Chondrocyte (in vitro differentiated cells): ENCODE data around the gene GNAI3. TPM values are rescaled to one million over a fixed set of nuclear protein-coding genes. Genes with fewer than 3 reads are reported as not detected.

Source experiments
- DNase-seq: peaks from one replicate; pipeline ENCODE4 v3.0.0; 2021; ENCODE audit warnings: mixed read lengths, low spot score
- H3K27ac Mint-ChIP-seq: one replicate; pipeline ENCODE4 v1.8.0; 2021; ENCODE audit warnings: mild to moderate bottlenecking, moderate library complexity, mixed read lengths; ENCODE audit not compliant: unreplicated experiment
- H3K27me3 Mint-ChIP-seq: 2 replicates; pipeline ENCODE4 v1.8.0; 2021; ENCODE audit warnings: low read depth, mixed read lengths
- H3K36me3 Mint-ChIP-seq: 2 replicates; pipeline ENCODE4 v1.8.0; 2021; ENCODE audit warnings: low read depth, mixed read lengths
- H3K4me1 Mint-ChIP-seq: 2 replicates; pipeline ENCODE4 v1.8.0; 2021; ENCODE audit warnings: low read depth, mild to moderate bottlenecking, mixed read lengths
- H3K4me3 Mint-ChIP-seq: one replicate; pipeline ENCODE4 v1.8.0; 2021; ENCODE audit warnings: mild to moderate bottlenecking, moderate library complexity, mixed read lengths; ENCODE audit not compliant: unreplicated experiment
- H3K9me3 Mint-ChIP-seq: 2 replicates; pipeline ENCODE4 v1.8.0; 2021; ENCODE audit warnings: low read depth, mixed read lengths
- total RNA-seq: library from RNA; stranded (reverse); gene quantifications from 3 replicates; pipeline ENCODE4 v1.2.1, GENCODE V29; 2021
- TF ChIP-seq, protein P1 (sequence below): fragments of 200-600 bp; sonication (generic); IDR thresholded peaks from 2 replicates; pipeline ENCODE4 v1.5.0; 2021; ENCODE audit warnings: antibody characterized with exemption, mild to moderate bottlenecking, moderate library complexity

GNAI3 gene
- total RNA-seq, 1 donor from 2014 or later: 10.7 TPM

DNA sequence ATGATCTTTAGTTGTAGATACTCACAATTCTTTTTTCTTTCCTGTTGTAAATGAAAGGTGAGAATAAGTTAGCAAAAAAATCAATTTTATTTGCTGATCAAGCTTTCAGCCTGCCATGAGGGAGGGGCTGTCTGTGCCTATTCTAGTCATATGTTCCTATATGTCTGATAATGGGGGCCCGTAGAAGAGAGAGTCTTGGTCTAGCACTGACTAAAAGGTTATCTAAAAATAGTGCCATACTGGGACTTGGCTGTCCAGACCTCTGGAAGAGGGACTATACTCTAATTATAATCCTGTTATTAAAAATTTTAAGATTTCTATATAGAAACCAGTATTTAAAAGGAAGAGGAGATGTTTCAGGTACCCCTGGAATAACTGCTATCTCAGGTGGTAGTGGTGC lies 18.6 kb downstream of the GNAI3 start:
- H3K4me1 Mint-ChIP-seq: peaks cover 39% of the 10 kb centered on the region
- no peak overlapping the region for H3K27ac Mint-ChIP-seq
- no peaks in the 10 kb centered on the region for H3K9me3 Mint-ChIP-seq
- TF ChIP-seq, protein P1, sequence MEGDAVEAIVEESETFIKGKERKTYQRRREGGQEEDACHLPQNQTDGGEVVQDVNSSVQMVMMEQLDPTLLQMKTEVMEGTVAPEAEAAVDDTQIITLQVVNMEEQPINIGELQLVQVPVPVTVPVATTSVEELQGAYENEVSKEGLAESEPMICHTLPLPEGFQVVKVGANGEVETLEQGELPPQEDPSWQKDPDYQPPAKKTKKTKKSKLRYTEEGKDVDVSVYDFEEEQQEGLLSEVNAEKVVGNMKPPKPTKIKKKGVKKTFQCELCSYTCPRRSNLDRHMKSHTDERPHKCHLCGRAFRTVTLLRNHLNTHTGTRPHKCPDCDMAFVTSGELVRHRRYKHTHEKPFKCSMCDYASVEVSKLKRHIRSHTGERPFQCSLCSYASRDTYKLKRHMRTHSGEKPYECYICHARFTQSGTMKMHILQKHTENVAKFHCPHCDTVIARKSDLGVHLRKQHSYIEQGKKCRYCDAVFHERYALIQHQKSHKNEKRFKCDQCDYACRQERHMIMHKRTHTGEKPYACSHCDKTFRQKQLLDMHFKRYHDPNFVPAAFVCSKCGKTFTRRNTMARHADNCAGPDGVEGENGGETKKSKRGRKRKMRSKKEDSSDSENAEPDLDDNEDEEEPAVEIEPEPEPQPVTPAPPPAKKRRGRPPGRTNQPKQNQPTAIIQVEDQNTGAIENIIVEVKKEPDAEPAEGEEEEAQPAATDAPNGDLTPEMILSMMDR: no peak
- no peaks in the 10 kb centered on the region for H3K36me3 Mint-ChIP-seq
- H3K4me3 Mint-ChIP-seq: no peak overlapping the region
- no peak for DNase-seq
- H3K27me3 Mint-ChIP-seq: no peaks in the 10 kb centered on the region

DNA sequence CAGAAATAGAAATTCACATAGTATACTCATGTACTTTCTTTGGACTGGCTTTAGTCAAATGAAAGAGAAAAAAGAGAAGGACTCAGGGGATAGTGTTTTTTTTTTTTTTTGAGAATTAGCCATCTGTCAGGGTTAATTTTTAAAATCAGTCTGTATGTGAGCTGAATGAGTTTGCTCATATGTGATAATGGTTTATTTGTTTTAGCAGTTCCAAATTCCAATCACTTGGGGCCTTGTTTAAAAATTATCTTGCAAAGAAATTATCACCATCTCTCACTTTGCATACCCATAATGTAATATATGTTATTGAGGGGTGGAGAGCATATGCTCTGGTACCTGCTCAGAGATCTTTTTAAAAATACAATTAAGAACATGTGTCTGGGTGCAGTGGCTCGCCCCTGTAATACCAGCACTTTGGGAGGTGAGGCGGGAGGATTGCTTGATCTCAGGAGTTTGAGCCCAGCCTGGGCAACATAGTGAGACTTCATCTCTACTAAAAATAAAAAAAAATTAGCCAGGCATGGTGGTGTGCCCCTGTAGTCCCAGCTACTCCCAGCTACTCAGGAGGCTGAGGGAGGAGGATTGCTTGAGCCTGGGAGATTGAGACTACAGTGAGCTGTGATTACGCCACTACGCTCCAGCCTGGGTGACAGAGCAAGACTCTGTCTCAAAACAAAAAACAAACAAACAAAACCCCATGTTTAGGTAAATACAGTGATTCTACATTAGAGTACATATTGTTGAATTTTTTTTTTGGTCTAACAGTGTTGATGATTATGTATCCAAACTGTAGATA lies 19.7 kb downstream of the GNAI3 start:
- TF ChIP-seq, protein P1: no peak
- H3K9me3 Mint-ChIP-seq: no peaks in the 10 kb centered on the region
- no peaks in the 10 kb centered on the region for H3K36me3 Mint-ChIP-seq
- no peak overlapping the region for H3K27ac Mint-ChIP-seq
- DNase-seq: no peak
- peaks cover 39% of the 10 kb centered on the region for H3K4me1 Mint-ChIP-seq
- no peak overlapping the region for H3K4me3 Mint-ChIP-seq
- no peaks in the 10 kb centered on the region for H3K27me3 Mint-ChIP-seq

DNA sequence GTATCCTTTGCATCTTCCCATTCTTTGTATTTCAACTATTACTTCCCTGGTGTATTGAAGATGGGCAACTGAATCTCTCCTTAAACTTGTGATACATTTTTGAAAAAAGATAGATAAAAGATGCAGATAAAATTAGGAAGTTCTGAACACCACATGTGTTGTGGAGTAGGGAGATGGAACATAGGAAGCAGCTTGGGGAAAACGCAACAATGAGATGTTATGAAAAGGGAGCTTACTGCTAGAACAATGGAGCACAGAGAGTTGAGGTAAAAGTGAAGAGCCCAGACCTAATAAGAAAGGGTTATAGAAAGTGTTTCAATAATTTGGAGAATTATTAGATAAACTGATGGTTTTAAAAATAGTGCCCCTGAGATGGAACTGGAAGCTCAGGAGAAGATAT lies 20.9 kb downstream of the GNAI3 start:
- Mint-ChIP-seq H3K4me1 (peaks cover 30% of the 10 kb centered on the region), H3K27me3 (no peaks in the 10 kb centered on the region), H3K4me3 (no peak overlapping the region), H3K9me3 (no peaks in the 10 kb centered on the region), H3K27ac (no peak overlapping the region), H3K36me3 (no peaks in the 10 kb centered on the region)
- TF ChIP-seq, protein P1: no peak
- DNase-seq: no peak

DNA sequence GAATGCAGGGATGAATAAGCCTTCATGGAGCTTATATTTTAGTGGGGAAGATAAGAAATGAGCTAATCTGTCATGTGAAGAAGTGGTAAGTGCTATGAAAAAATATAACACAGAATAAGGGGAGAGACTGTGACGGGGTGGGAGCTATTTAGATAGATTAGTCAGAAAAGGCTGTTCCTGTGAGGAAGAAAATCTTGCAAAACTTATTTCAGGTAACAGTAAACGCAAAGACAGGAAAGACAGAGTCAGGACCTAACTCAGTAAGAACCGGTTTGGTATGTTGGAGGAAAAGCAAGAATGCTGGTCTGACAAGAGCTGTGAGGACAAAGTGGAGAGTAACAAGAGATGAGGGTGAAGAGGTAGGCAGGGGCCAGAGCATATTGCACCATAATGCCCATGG lies 22.0 kb downstream of the GNAI3 start:
- TF ChIP-seq, protein P1: no peak

DNA sequence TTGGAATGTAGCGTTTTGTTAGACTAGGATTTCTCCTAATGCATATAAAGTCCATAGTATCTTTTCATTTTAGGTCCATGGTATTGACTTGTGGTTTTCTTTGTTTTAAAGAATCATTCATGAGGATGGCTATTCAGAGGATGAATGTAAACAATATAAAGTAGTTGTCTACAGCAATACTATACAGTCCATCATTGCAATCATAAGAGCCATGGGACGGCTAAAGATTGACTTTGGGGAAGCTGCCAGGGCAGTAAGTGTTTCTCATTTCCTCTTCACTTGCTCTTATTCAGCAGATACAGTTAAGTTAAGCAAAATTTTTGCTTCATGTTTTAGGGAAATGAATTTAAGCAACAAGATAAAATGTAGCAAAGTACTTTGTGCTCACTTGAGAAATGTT lies 25.4 kb downstream of the GNAI3 start:
- no peak overlapping the region for H3K4me3 Mint-ChIP-seq
- H3K36me3 Mint-ChIP-seq: peaks cover 10% of the 10 kb centered on the region
- TF ChIP-seq, protein P1: no peak
- no peak for DNase-seq
- H3K4me1 Mint-ChIP-seq: peaks cover 7% of the 10 kb centered on the region
- no peaks in the 10 kb centered on the region for H3K27me3 Mint-ChIP-seq
- H3K27ac Mint-ChIP-seq: no peak overlapping the region
- H3K9me3 Mint-ChIP-seq: no peaks in the 10 kb centered on the region

More for the DNA sequence above, 22.0 kb downstream of the GNAI3 start:
- no peak for DNase-seq
- no peak overlapping the region for H3K4me3 Mint-ChIP-seq
- peaks cover 3% of the 10 kb centered on the region for H3K36me3 Mint-ChIP-seq
- H3K9me3 Mint-ChIP-seq: no peaks in the 10 kb centered on the region
- peaks cover 28% of the 10 kb centered on the region for H3K4me1 Mint-ChIP-seq
- H3K27ac Mint-ChIP-seq: no peak overlapping the region
- H3K27me3 Mint-ChIP-seq: no peaks in the 10 kb centered on the region
